ENCODE results near the gene PDS5B. TPM values are rescaled to one million over a fixed set of nuclear protein-coding genes. Genes with fewer than 3 reads are reported as not detected.

The PDS5B gene
- total RNA-seq, 2 donors from 2014 or later, result 46.9 to 57.1 TPM

- Mint-ChIP-seq H3K27ac (no peak overlapping the region), H3K4me3 (no peak overlapping the region), H3K27me3 (ENCODE audit: insufficient read depth) (no peaks in the 10 kb centered on the region), H3K36me3 (ENCODE audit: low read depth) (peaks cover 30% of the 10 kb centered on the region), H3K4me1 (peaks cover 16% of the 10 kb centered on the region), H3K9me3 (peaks cover 52% of the 10 kb centered on the region)
- WGBS, 2 experiments (ENCODE audit: insufficient coverage in 1 of 2, insufficient read length in 1 of 2), result 83 to 95% methylated on average over 2 to 3 of the region's 3 CpGs
- peaks cover 8% of the 10 kb centered on the region for H3K4me1 ChIP-seq (ENCODE audit: control insufficient read depth, insufficient read depth, low read length)
- peaks cover 66% of the 10 kb centered on the region for H3K9me3 ChIP-seq (ENCODE audit: control insufficient read depth, low read length)
- H3K27me3 ChIP-seq (ENCODE audit: control insufficient read depth, insufficient read depth, low read length, poor library complexity, severe bottlenecking), result no peaks in the 10 kb centered on the region
- H3K4me3 ChIP-seq (ENCODE audit: low read length), result peak overlapping the region; percentile 27
- no peaks in the 10 kb centered on the region for H3K36me3 ChIP-seq (ENCODE audit: control insufficient read depth, insufficient read depth, low read length)
- no peak overlapping the region for H3K9ac ChIP-seq (ENCODE audit: extremely low read depth, low read length, poor library complexity, severe bottlenecking)
- DNase-seq, result no peak
- no peak overlapping the region for H3K27ac ChIP-seq (ENCODE audit: low read depth, low read length)
- TF ChIP-seq CTCF (conservative IDR thresholded peaks at IDR 0.05), result no peak
Measured at GRCh38 chr13:32622827-32623226, 36.6 kb downstream of the PDS5B start.

GRCh38 chr13:32624441-32624840 is 38.2 kb downstream of the PDS5B start:
- no peak for TF ChIP-seq CTCF (conservative IDR thresholded peaks at IDR 0.05)
- no peak overlapping the region for H3K9ac ChIP-seq (ENCODE audit: extremely low read depth, low read length, poor library complexity, severe bottlenecking)
- Mint-ChIP-seq H3K36me3 (ENCODE audit: low read depth) (peaks cover 22% of the 10 kb centered on the region), H3K27me3 (ENCODE audit: insufficient read depth) (no peaks in the 10 kb centered on the region), H3K9me3 (peaks cover 46% of the 10 kb centered on the region), H3K27ac (no peak overlapping the region), H3K4me1 (peaks cover 16% of the 10 kb centered on the region), H3K4me3 (no peak overlapping the region)
- peaks cover 8% of the 10 kb centered on the region for H3K4me1 ChIP-seq (ENCODE audit: control insufficient read depth, insufficient read depth, low read length)
- DNase-seq, result no peak
- H3K4me3 ChIP-seq (ENCODE audit: low read length), result no peak overlapping the region
- H3K27ac ChIP-seq (ENCODE audit: low read depth, low read length), result no peak overlapping the region
- H3K9me3 ChIP-seq (ENCODE audit: control insufficient read depth, low read length), result peaks cover 50% of the 10 kb centered on the region
- no peaks in the 10 kb centered on the region for H3K27me3 ChIP-seq (ENCODE audit: control insufficient read depth, insufficient read depth, low read length, poor library complexity, severe bottlenecking)
- peaks cover 2% of the 10 kb centered on the region for H3K36me3 ChIP-seq (ENCODE audit: control insufficient read depth, insufficient read depth, low read length)
- WGBS, 2 experiments (ENCODE audit: insufficient coverage in 1 of 2, insufficient read length in 1 of 2), result 89 to 100% methylated on average over 1 of the region's 1 CpG

DNA sequence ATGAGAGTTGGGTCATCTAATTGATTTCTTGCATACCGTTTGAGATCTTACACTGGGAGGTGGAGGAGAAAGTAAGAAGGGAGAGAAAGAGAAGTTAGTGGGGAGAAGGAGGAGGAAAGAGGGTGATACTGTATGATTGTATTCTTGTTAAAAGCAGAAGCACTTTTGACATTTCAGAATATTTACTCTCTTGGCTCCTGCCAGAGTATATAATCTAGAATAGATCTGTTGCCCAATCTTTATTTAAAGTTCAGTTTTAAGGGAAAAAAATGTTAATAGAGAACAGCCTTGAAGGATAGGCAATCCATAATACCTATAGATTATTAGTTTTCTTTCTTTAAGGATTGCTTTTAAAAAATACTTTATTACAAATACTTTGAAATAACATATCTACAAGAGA is 41.5 kb downstream of the PDS5B start:
- no peak overlapping the region for H3K4me3 ChIP-seq (ENCODE audit: low read length)
- TF ChIP-seq CTCF (conservative IDR thresholded peaks at IDR 0.05), result no peak
- Mint-ChIP-seq H3K4me1 (peaks cover 16% of the 10 kb centered on the region), H3K27ac (no peak overlapping the region), H3K27me3 (ENCODE audit: insufficient read depth) (no peaks in the 10 kb centered on the region), H3K36me3 (ENCODE audit: low read depth) (peaks cover 16% of the 10 kb centered on the region), H3K4me3 (no peak overlapping the region), H3K9me3 (peaks cover 17% of the 10 kb centered on the region)
- H3K4me1 ChIP-seq (ENCODE audit: control insufficient read depth, insufficient read depth, low read length), result peaks cover 8% of the 10 kb centered on the region
- H3K27ac ChIP-seq (ENCODE audit: low read depth, low read length), result no peak overlapping the region
- H3K9ac ChIP-seq (ENCODE audit: extremely low read depth, low read length, poor library complexity, severe bottlenecking), result no peak overlapping the region
- DNase-seq, result no peak
- H3K9me3 ChIP-seq (ENCODE audit: control insufficient read depth, low read length), result peaks cover 16% of the 10 kb centered on the region
- no peaks in the 10 kb centered on the region for H3K27me3 ChIP-seq (ENCODE audit: control insufficient read depth, insufficient read depth, low read length, poor library complexity, severe bottlenecking)
- WGBS, 2 experiments (ENCODE audit: insufficient coverage in 1 of 2, insufficient read length in 1 of 2), result 89 to 94% methylated on average over 1 of the region's 1 CpG
- H3K36me3 ChIP-seq (ENCODE audit: control insufficient read depth, insufficient read depth, low read length), result peaks cover 6% of the 10 kb centered on the region

All from endodermal cell (in vitro differentiated cells).